Caco-2 (cell line): ENCODE results near the gene IL11RA. TPM values are rescaled to one million over a fixed set of nuclear protein-coding genes. Genes with fewer than 3 reads are reported as not detected.

Experiments used
- BruUV-seq: library from RNA; stranded (reverse); fragments of 400-500 nt; replicated peaks from 2 replicates; lab custom pipeline; 2021; lab: Mats Ljungman, UMichigan
- CTCF ChIA-PET: fragments of 300-600 bp; sonication (Branson Sonifier 250); formaldehyde crosslinking; loops from one replicate; lab custom pipeline; 2022; ENCODE audit warnings: antibody characterized with exemption; lab: Charles Lee
- POLR2A ChIA-PET: fragments of 300-600 bp; sonication (Branson Sonifier 250); formaldehyde crosslinking; loops from one replicate; lab custom pipeline; 2022; ENCODE audit warnings: antibody characterized with exemption; lab: Charles Lee
- DNase-seq, 2 experiments: peaks; one replicate each; pipeline versions ENCODE4 v3.0.0 to v3.0.0-alpha.2; 2020 to 2022
- H3K27me3 ChIP-seq: replicated peaks from 2 replicates; pipeline ENCODE4 v1.6.0; 2011; ENCODE audit warnings: low read length; ENCODE audit not compliant: control insufficient read depth, insufficient read depth
- H3K36me3 ChIP-seq: 2 replicates; pipeline ENCODE4 v1.5.1; 2011; ENCODE audit warnings: low read length; ENCODE audit not compliant: control insufficient read depth, insufficient read depth
- H3K4me1 ChIP-seq: fragments of 250-450 bp; sonication (Bioruptor Pico); 2 replicates; pipeline ENCODE4 v1.5.1; 2020; ENCODE audit warnings: mild to moderate bottlenecking
- H3K4me3 ChIP-seq: 2 replicates; pipeline ENCODE4 v1.5.1; 2011; ENCODE audit warnings: low read depth, mild to moderate bottlenecking, control low read depth, low read length
- H3K9me3 ChIP-seq: fragments of 250-450 bp; sonication (Bioruptor Pico); 2 replicates; pipeline ENCODE4 v1.5.1; 2020; ENCODE audit warnings: mild to moderate bottlenecking, moderate library complexity
- H3K27ac Mint-ChIP-seq: one replicate; pipeline ENCODE4 v1.8.0; 2022; ENCODE audit warnings: mixed read lengths; ENCODE audit not compliant: unreplicated experiment
- H3K27me3 Mint-ChIP-seq: one replicate; pipeline ENCODE4 v1.8.0; 2022; ENCODE audit warnings: mixed read lengths; ENCODE audit not compliant: insufficient read depth, unreplicated experiment
- H3K36me3 Mint-ChIP-seq: one replicate; pipeline ENCODE4 v1.8.0; 2022; ENCODE audit warnings: mild to moderate bottlenecking, mixed read lengths; ENCODE audit not compliant: insufficient read depth, unreplicated experiment
- H3K4me1 Mint-ChIP-seq: one replicate; pipeline ENCODE4 v1.8.0; 2022; ENCODE audit warnings: low read depth, mixed read lengths; ENCODE audit not compliant: unreplicated experiment
- H3K4me3 Mint-ChIP-seq: one replicate; pipeline ENCODE4 v1.8.0; 2022; ENCODE audit warnings: mild to moderate bottlenecking, moderate library complexity, mixed read lengths; ENCODE audit not compliant: unreplicated experiment
- H3K9me3 Mint-ChIP-seq: one replicate; pipeline ENCODE4 v1.8.0; 2022; ENCODE audit warnings: mixed read lengths; ENCODE audit not compliant: unreplicated experiment
- CTCF ChIP-seq, 2 experiments: fragments of 200-600 bp in 1 of 2; IDR thresholded peaks; 1 replicate in 1 of 2; 2 replicates in 1 of 2; pipeline versions ENCODE4 v1.5.1 to v1.8.0; 2011 to 2022; ENCODE audit warnings: antibody characterized with exemption in 1 of 2, control low read depth in 1 of 2, inconsistent platforms in 1 of 2, low read depth in 1 of 2, low read length in 1 of 2, mild to moderate bottlenecking in 1 of 2, moderate library complexity in 1 of 2; ENCODE audit not compliant: insufficient read depth in 1 of 2, severe bottlenecking in 1 of 2, unreplicated experiment in 1 of 2
- intact Hi-C: fragments of 100-400 bp; cut with micrococcal nuclease; formaldehyde crosslinking; loops from one replicate; pipeline ENCODE4 v1.10.0; 2022; ENCODE audit not compliant: unreplicated experiment
- total RNA-seq: library from RNA; stranded (reverse); gene quantifications from 2 replicates; pipeline ENCODE4 v1.2.3, GENCODE V29; 2022

The IL11RA gene
- total RNA-seq, 1 experiment from 2014 or later, result 5.6 TPM

- H3K4me1 ChIP-seq, result peaks cover 9% of the 10 kb centered on the region
- TSS peak; percentile 61 for BruUV-seq
- Mint-ChIP-seq H3K27ac (no peak overlapping the region), H3K4me3 (no peak overlapping the region), H3K9me3 (no peaks in the 10 kb centered on the region), H3K4me1 (peaks cover 8% of the 10 kb centered on the region), H3K36me3 (peaks cover 10% of the 10 kb centered on the region), H3K27me3 (no peaks in the 10 kb centered on the region)
- no peak for DNase-seq
- no peak for TF ChIP-seq CTCF (IDR thresholded peaks at IDR 0.05; ENCODE audit: insufficient read depth in 1 of 2, low read depth in 1 of 2, low read length in 1 of 2, severe bottlenecking in 1 of 2, unreplicated experiment in 1 of 2)
- no peaks in the 10 kb centered on the region for H3K27me3 ChIP-seq
- intact Hi-C loops, result loop anchor here (1.0 kb wide), 1 partner anchor 22 kb away; the partner anchor contains the start of gene RPP25L
- no peak overlapping the region for H3K4me3 ChIP-seq
- CTCF ChIA-PET, result interaction anchor here (0.6 to 1.9 kb wide), 12 partner anchors 8 to 244 kb away, joined by 3 to 21 read pairs (median 5); partner anchors contain the start of genes DCTN3, GALT, IL11RA and RPP25L
- H3K9me3 ChIP-seq, result no peaks in the 10 kb centered on the region
- H3K36me3 ChIP-seq, result peaks cover 1% of the 10 kb centered on the region; the same call in 1 of the 2 replicates
- POLR2A ChIA-PET, result interaction anchor here (0.6 kb wide), 1 partner anchor 14 kb away, joined by 6 read pairs; no protein-coding TSS in a partner anchor
These were observed 17.3 kb upstream of the IL11RA start for GRCh38 chr9:34634551-34635248.

- Histone ChIP-seq H3K27me3 (no peaks in the 10 kb centered on the region), H3K36me3 (peaks cover 1% of the 10 kb centered on the region; the same call in 1 of the 2 replicates), H3K4me3 (no peak overlapping the region), H3K4me1 (peaks cover 3% of the 10 kb centered on the region), H3K9me3 (no peaks in the 10 kb centered on the region)
- no TSS peak for BruUV-seq
- Mint-ChIP-seq H3K27me3 (no peaks in the 10 kb centered on the region), H3K36me3 (peaks cover 10% of the 10 kb centered on the region), H3K4me1 (peaks cover 3% of the 10 kb centered on the region), H3K9me3 (no peaks in the 10 kb centered on the region), H3K27ac (no peak overlapping the region), H3K4me3 (peak overlapping the region; percentile 46)
- no peak for TF ChIP-seq CTCF (IDR thresholded peaks at IDR 0.05; ENCODE audit: insufficient read depth in 1 of 2, low read depth in 1 of 2, low read length in 1 of 2, severe bottlenecking in 1 of 2, unreplicated experiment in 1 of 2)
- ChIA-PET POLR2A (interaction anchor here (0.6 kb wide), 1 partner anchor 1556 kb away, joined by 3 read pairs; no protein-coding TSS in a partner anchor), CTCF (interaction anchor here (0.6 kb wide), 2 partner anchors 184 to 243 kb away, joined by 3 read pairs; no protein-coding TSS in a partner anchor)
- DNase-seq, result no peak
- intact Hi-C loops, result no loop called here
These were observed 16.4 kb upstream of the IL11RA start for GRCh38 chr9:34635556-34635955.

GRCh38 chr9:34636791-34637355, 15.1 kb upstream of the IL11RA start:
- ChIA-PET POLR2A (interaction anchor here (0.5 to 1.3 kb wide), 3 partner anchors 10 to 188 kb away, joined by 3 to 11 read pairs (median 7); partner anchors contain the start of genes GALT and IL11RA), CTCF (interaction anchor here (0.6 to 3.0 kb wide), 6 partner anchors 9 to 1870 kb away, joined by 3 to 25 read pairs (median 4); partner anchors contain the start of gene GALT)
- no peak for DNase-seq
- Mint-ChIP-seq H3K4me1 (peaks cover 7% of the 10 kb centered on the region), H3K9me3 (no peaks in the 10 kb centered on the region), H3K27me3 (no peaks in the 10 kb centered on the region), H3K36me3 (peaks cover 10% of the 10 kb centered on the region), H3K27ac (peak overlapping the region; percentile 64), H3K4me3 (peak overlapping the region; percentile 83)
- no peaks in the 10 kb centered on the region for H3K9me3 ChIP-seq
- BruUV-seq, result no TSS peak
- H3K36me3 ChIP-seq, result peaks cover 1% of the 10 kb centered on the region; the same call in 1 of the 2 replicates
- H3K27me3 ChIP-seq, result no peaks in the 10 kb centered on the region
- no peaks in the 10 kb centered on the region for H3K4me1 ChIP-seq
- TF ChIP-seq CTCF (IDR thresholded peaks at IDR 0.05; ENCODE audit: insufficient read depth in 1 of 2, low read depth in 1 of 2, low read length in 1 of 2, severe bottlenecking in 1 of 2, unreplicated experiment in 1 of 2), result no peak
- intact Hi-C loops, result loop anchor here (1.0 kb wide), 2 partner anchors 9 to 15 kb away; partner anchors contain the start of genes GALT and IL11RA
- H3K4me3 ChIP-seq, result peak overlapping the region; percentile 99
